ENCODE measurements around the gene LRRC75A.

LRRC75A gene

GRCh38 chr17:16437083-16437482, 54.9 kb downstream of the LRRC75A start:
- H3K4me1 ChIP-seq (ENCODE audit: control insufficient read depth in 1 of 2, insufficient read depth in 2 of 2, low read length in 2 of 2): peaks cover 8 to 26% of the 10 kb centered on the region in 2 donors
- H3K27ac ChIP-seq (ENCODE audit: low read length): no peak overlapping the region
- H3K9me3 ChIP-seq (ENCODE audit: control insufficient read depth in 1 of 2, low read length in 2 of 2): no peaks in the 10 kb centered on the region
- peaks cover 7 to 11% of the 10 kb centered on the region in 2 donors for H3K36me3 ChIP-seq (ENCODE audit: control insufficient read depth in 1 of 2, insufficient read depth in 2 of 2, low read length in 2 of 2)
- H3K4me3 ChIP-seq (ENCODE audit: low read depth in 1 of 2, low read length in 2 of 2): no peak overlapping the region
- no peaks in the 10 kb centered on the region for H3K27me3 ChIP-seq (ENCODE audit: low read depth, low read length)

- Histone ChIP-seq H3K4me3 (ENCODE audit: low read depth in 1 of 2, low read length in 2 of 2) (no peak overlapping the region), H3K4me1 (ENCODE audit: control insufficient read depth in 1 of 2, insufficient read depth in 2 of 2, low read length in 2 of 2) (peaks cover 6 to 18% of the 10 kb centered on the region in 2 donors), H3K36me3 (ENCODE audit: control insufficient read depth in 1 of 2, insufficient read depth in 2 of 2, low read length in 2 of 2) (peaks cover 0 to 3% of the 10 kb centered on the region in 2 donors), H3K27me3 (ENCODE audit: low read depth, low read length) (no peaks in the 10 kb centered on the region), H3K27ac (ENCODE audit: low read length) (no peak overlapping the region), H3K9me3 (ENCODE audit: control insufficient read depth in 1 of 2, low read length in 2 of 2) (no peaks in the 10 kb centered on the region)
Observed at GRCh38 chr17:16435925-16436886, 55.8 kb downstream of the LRRC75A start.

- Histone ChIP-seq H3K4me1 (ENCODE audit: control insufficient read depth in 1 of 2, insufficient read depth in 2 of 2, low read length in 2 of 2) (peaks cover 4% of the 10 kb centered on the region in 2 donors), H3K9me3 (ENCODE audit: control insufficient read depth in 1 of 2, low read length in 2 of 2) (no peaks in the 10 kb centered on the region), H3K27me3 (ENCODE audit: low read depth, low read length) (no peaks in the 10 kb centered on the region), H3K36me3 (ENCODE audit: control insufficient read depth in 1 of 2, insufficient read depth in 2 of 2, low read length in 2 of 2) (no peaks in the 10 kb centered on the region), H3K4me3 (ENCODE audit: low read depth in 1 of 2, low read length in 2 of 2) (no peak overlapping the region), H3K27ac (ENCODE audit: low read length) (no peak overlapping the region)
Observed at GRCh38 chr17:16434662-16435061, 57.3 kb downstream of the LRRC75A start.

- Histone ChIP-seq H3K4me1 (ENCODE audit: control insufficient read depth in 1 of 2, insufficient read depth in 2 of 2, low read length in 2 of 2) (peaks cover 4% of the 10 kb centered on the region in 2 donors), H3K27me3 (ENCODE audit: low read depth, low read length) (no peaks in the 10 kb centered on the region), H3K9me3 (ENCODE audit: control insufficient read depth in 1 of 2, low read length in 2 of 2) (no peaks in the 10 kb centered on the region), H3K4me3 (ENCODE audit: low read depth in 1 of 2, low read length in 2 of 2) (no peak overlapping the region), H3K27ac (ENCODE audit: low read length) (no peak overlapping the region), H3K36me3 (ENCODE audit: control insufficient read depth in 1 of 2, insufficient read depth in 2 of 2, low read length in 2 of 2) (no peaks in the 10 kb centered on the region)
Observed at GRCh38 chr17:16433514-16433913, 58.5 kb downstream of the LRRC75A start.

- H3K36me3 ChIP-seq (ENCODE audit: control insufficient read depth in 1 of 2, insufficient read depth in 2 of 2, low read length in 2 of 2): peaks cover 0 to 4% of the 10 kb centered on the region in 2 donors
- no peak overlapping the region for H3K4me3 ChIP-seq (ENCODE audit: low read depth in 1 of 2, low read length in 2 of 2)
- no peaks in the 10 kb centered on the region for H3K4me1 ChIP-seq (ENCODE audit: control insufficient read depth in 1 of 2, insufficient read depth in 2 of 2, low read length in 2 of 2)
- H3K27me3 ChIP-seq (ENCODE audit: low read depth, low read length): no peaks in the 10 kb centered on the region
- no peak overlapping the region for H3K27ac ChIP-seq (ENCODE audit: low read length)
- H3K9me3 ChIP-seq (ENCODE audit: control insufficient read depth in 1 of 2, low read length in 2 of 2): no peaks in the 10 kb centered on the region
Observed at GRCh38 chr17:16432017-16432416, 60.0 kb downstream of the LRRC75A start.

- no peaks in the 10 kb centered on the region for H3K4me1 ChIP-seq (ENCODE audit: control insufficient read depth in 1 of 2, insufficient read depth in 2 of 2, low read length in 2 of 2)
- no peak overlapping the region for H3K4me3 ChIP-seq (ENCODE audit: low read depth in 1 of 2, low read length in 2 of 2)
- H3K9me3 ChIP-seq (ENCODE audit: control insufficient read depth in 1 of 2, low read length in 2 of 2): no peaks in the 10 kb centered on the region
- H3K36me3 ChIP-seq (ENCODE audit: control insufficient read depth in 1 of 2, insufficient read depth in 2 of 2, low read length in 2 of 2): peaks cover 0 to 4% of the 10 kb centered on the region in 2 donors
- no peaks in the 10 kb centered on the region for H3K27me3 ChIP-seq (ENCODE audit: low read depth, low read length)
- no peak overlapping the region for H3K27ac ChIP-seq (ENCODE audit: low read length)
Observed at GRCh38 chr17:16430650-16431049, 61.3 kb downstream of the LRRC75A start.

GRCh38 chr17:16429083-16429482, 62.9 kb downstream of the LRRC75A start:
- H3K4me3 ChIP-seq (ENCODE audit: low read depth in 1 of 2, low read length in 2 of 2): no peak overlapping the region
- H3K27ac ChIP-seq (ENCODE audit: low read length): no peak overlapping the region
- peaks cover 0 to 4% of the 10 kb centered on the region in 2 donors for H3K36me3 ChIP-seq (ENCODE audit: control insufficient read depth in 1 of 2, insufficient read depth in 2 of 2, low read length in 2 of 2)

GRCh38 chr17:16428098-16428882, 63.7 kb downstream of the LRRC75A start:
- H3K4me1 ChIP-seq (ENCODE audit: control insufficient read depth in 1 of 2, insufficient read depth in 2 of 2, low read length in 2 of 2): no peaks in the 10 kb centered on the region
- no peak overlapping the region for H3K27ac ChIP-seq (ENCODE audit: low read length)
- no peaks in the 10 kb centered on the region for H3K27me3 ChIP-seq (ENCODE audit: low read depth, low read length)
- no peak overlapping the region for H3K4me3 ChIP-seq (ENCODE audit: low read depth in 1 of 2, low read length in 2 of 2)
- peaks cover 0 to 4% of the 10 kb centered on the region in 2 donors for H3K36me3 ChIP-seq (ENCODE audit: control insufficient read depth in 1 of 2, insufficient read depth in 2 of 2, low read length in 2 of 2)
- no peaks in the 10 kb centered on the region for H3K9me3 ChIP-seq (ENCODE audit: control insufficient read depth in 1 of 2, low read length in 2 of 2)

More at GRCh38 chr17:16429083-16429482, 62.9 kb downstream of the LRRC75A start:
- no peaks in the 10 kb centered on the region for H3K4me1 ChIP-seq (ENCODE audit: control insufficient read depth in 1 of 2, insufficient read depth in 2 of 2, low read length in 2 of 2)
- H3K9me3 ChIP-seq (ENCODE audit: control insufficient read depth in 1 of 2, low read length in 2 of 2): no peaks in the 10 kb centered on the region
- no peaks in the 10 kb centered on the region for H3K27me3 ChIP-seq (ENCODE audit: low read depth, low read length)

GRCh38 chr17:16427020-16427419, 65.0 kb downstream of the LRRC75A start:
- H3K36me3 ChIP-seq (ENCODE audit: control insufficient read depth in 1 of 2, insufficient read depth in 2 of 2, low read length in 2 of 2): peaks cover 0 to 4% of the 10 kb centered on the region in 2 donors
- no peak overlapping the region for H3K4me3 ChIP-seq (ENCODE audit: low read depth in 1 of 2, low read length in 2 of 2)
- no peaks in the 10 kb centered on the region for H3K27me3 ChIP-seq (ENCODE audit: low read depth, low read length)
- no peak overlapping the region for H3K27ac ChIP-seq (ENCODE audit: low read length)
- no peaks in the 10 kb centered on the region for H3K4me1 ChIP-seq (ENCODE audit: control insufficient read depth in 1 of 2, insufficient read depth in 2 of 2, low read length in 2 of 2)
- no peaks in the 10 kb centered on the region for H3K9me3 ChIP-seq (ENCODE audit: control insufficient read depth in 1 of 2, low read length in 2 of 2)

GRCh38 chr17:16425698-16426659, 66.0 kb downstream of the LRRC75A start:
- Histone ChIP-seq H3K27ac (ENCODE audit: low read length) (no peak overlapping the region), H3K4me1 (ENCODE audit: control insufficient read depth in 1 of 2, insufficient read depth in 2 of 2, low read length in 2 of 2) (no peaks in the 10 kb centered on the region), H3K4me3 (ENCODE audit: low read depth in 1 of 2, low read length in 2 of 2) (no peak overlapping the region), H3K36me3 (ENCODE audit: control insufficient read depth in 1 of 2, insufficient read depth in 2 of 2, low read length in 2 of 2) (peaks cover 0 to 4% of the 10 kb centered on the region in 2 donors), H3K9me3 (ENCODE audit: control insufficient read depth in 1 of 2, low read length in 2 of 2) (no peaks in the 10 kb centered on the region), H3K27me3 (ENCODE audit: low read depth, low read length) (no peaks in the 10 kb centered on the region)
